Measurements from ENCODE around the gene PRR33.

The PRR33 gene

GRCh38 chr11:1919391-1920127, 27.9 kb upstream of the PRR33 start, which contains the start of gene TNNT3:
TNNT3 (plus strand) TSS chr11:1919703; CDS start chr11:1922875, 3,172 bp downstream.
- no peak within 1 kb of the TSS for H3K4me3 ChIP-seq (ENCODE audit: low read length)
- no peaks in the 10 kb centered on the region for H3K36me3 ChIP-seq (ENCODE audit: insufficient read depth, low read length)
- H3K9ac ChIP-seq (ENCODE audit: low read depth, low read length), result no peak within 1 kb of the TSS
- H3K4me1 ChIP-seq (ENCODE audit: control insufficient read depth, insufficient read depth, low read length), result peaks cover 28% of the 10 kb centered on the region
- H3K27me3 ChIP-seq (ENCODE audit: control insufficient read depth, insufficient read depth, low read length), result no peaks in the 10 kb centered on the region
- no peak within 1 kb of the TSS for H3K4me2 ChIP-seq (ENCODE audit: low read length)
- no peaks in the 10 kb centered on the region for H3K9me3 ChIP-seq (replicated peaks; ENCODE audit: low read length)

GRCh38 chr11:1918436-1919315, 27.0 kb upstream of the PRR33 start:
- Histone ChIP-seq H3K4me2 (ENCODE audit: low read length) (no peak overlapping the region), H3K9me3 (replicated peaks; ENCODE audit: low read length) (no peaks in the 10 kb centered on the region), H3K27me3 (ENCODE audit: control insufficient read depth, insufficient read depth, low read length) (peaks cover 4% of the 10 kb centered on the region), H3K4me1 (ENCODE audit: control insufficient read depth, insufficient read depth, low read length) (peaks cover 28% of the 10 kb centered on the region), H3K9ac (ENCODE audit: low read depth, low read length) (no peak overlapping the region), H3K4me3 (ENCODE audit: low read length) (no peak overlapping the region), H3K36me3 (ENCODE audit: insufficient read depth, low read length) (no peaks in the 10 kb centered on the region)

GRCh38 chr11:1917523-1918435, 26.1 kb upstream of the PRR33 start:
- H3K4me2 ChIP-seq (ENCODE audit: low read length), result no peak overlapping the region
- H3K4me3 ChIP-seq (ENCODE audit: low read length), result no peak overlapping the region
- H3K36me3 ChIP-seq (ENCODE audit: insufficient read depth, low read length), result no peaks in the 10 kb centered on the region
- no peak overlapping the region for H3K9ac ChIP-seq (ENCODE audit: low read depth, low read length)
- H3K9me3 ChIP-seq (replicated peaks; ENCODE audit: low read length), result no peaks in the 10 kb centered on the region
- peaks cover 8% of the 10 kb centered on the region for H3K27me3 ChIP-seq (ENCODE audit: control insufficient read depth, insufficient read depth, low read length)
- H3K4me1 ChIP-seq (ENCODE audit: control insufficient read depth, insufficient read depth, low read length), result peaks cover 28% of the 10 kb centered on the region

- Histone ChIP-seq H3K27me3 (ENCODE audit: control insufficient read depth, insufficient read depth, low read length) (peaks cover 8% of the 10 kb centered on the region), H3K4me2 (ENCODE audit: low read length) (no peak overlapping the region), H3K36me3 (ENCODE audit: insufficient read depth, low read length) (no peaks in the 10 kb centered on the region), H3K9ac (ENCODE audit: low read depth, low read length) (no peak overlapping the region), H3K4me3 (ENCODE audit: low read length) (no peak overlapping the region), H3K4me1 (ENCODE audit: control insufficient read depth, insufficient read depth, low read length) (peaks cover 28% of the 10 kb centered on the region), H3K9me3 (replicated peaks; ENCODE audit: low read length) (no peaks in the 10 kb centered on the region)
Observed at GRCh38 chr11:1916986-1917522, 25.4 kb upstream of the PRR33 start.

GRCh38 chr11:1916132-1916985, 24.7 kb upstream of the PRR33 start:
- H3K9me3 ChIP-seq (replicated peaks; ENCODE audit: low read length), result no peaks in the 10 kb centered on the region
- peaks cover 8% of the 10 kb centered on the region for H3K27me3 ChIP-seq (ENCODE audit: control insufficient read depth, insufficient read depth, low read length)
- no peak overlapping the region for H3K4me3 ChIP-seq (ENCODE audit: low read length)
- H3K36me3 ChIP-seq (ENCODE audit: insufficient read depth, low read length), result no peaks in the 10 kb centered on the region
- no peak overlapping the region for H3K9ac ChIP-seq (ENCODE audit: low read depth, low read length)
- H3K4me2 ChIP-seq (ENCODE audit: low read length), result no peak overlapping the region
- H3K4me1 ChIP-seq (ENCODE audit: control insufficient read depth, insufficient read depth, low read length), result peaks cover 22% of the 10 kb centered on the region

- H3K9me3 ChIP-seq (replicated peaks; ENCODE audit: low read length), result no peaks in the 10 kb centered on the region
- peaks cover 8% of the 10 kb centered on the region for H3K27me3 ChIP-seq (ENCODE audit: control insufficient read depth, insufficient read depth, low read length)
Observed at GRCh38 chr11:1915795-1916131, 24.1 kb upstream of the PRR33 start.

GRCh38 chr11:1913271-1914060, 21.8 kb upstream of the PRR33 start:
- H3K4me2 ChIP-seq (ENCODE audit: low read length), result no peak overlapping the region
- H3K9me3 ChIP-seq (replicated peaks; ENCODE audit: low read length), result no peaks in the 10 kb centered on the region
- peaks cover 17% of the 10 kb centered on the region for H3K4me1 ChIP-seq (ENCODE audit: control insufficient read depth, insufficient read depth, low read length)
- no peak overlapping the region for H3K4me3 ChIP-seq (ENCODE audit: low read length)
- H3K9ac ChIP-seq (ENCODE audit: low read depth, low read length), result no peak overlapping the region
- H3K36me3 ChIP-seq (ENCODE audit: insufficient read depth, low read length), result no peaks in the 10 kb centered on the region
- H3K27me3 ChIP-seq (ENCODE audit: control insufficient read depth, insufficient read depth, low read length), result peaks cover 12% of the 10 kb centered on the region

More at GRCh38 chr11:1915795-1916131, 24.1 kb upstream of the PRR33 start:
- Histone ChIP-seq H3K4me2 (ENCODE audit: low read length) (no peak overlapping the region), H3K36me3 (ENCODE audit: insufficient read depth, low read length) (no peaks in the 10 kb centered on the region), H3K4me1 (ENCODE audit: control insufficient read depth, insufficient read depth, low read length) (peaks cover 17% of the 10 kb centered on the region), H3K4me3 (ENCODE audit: low read length) (no peak overlapping the region), H3K9ac (ENCODE audit: low read depth, low read length) (no peak overlapping the region)

GRCh38 chr11:1912289-1912878, 20.7 kb upstream of the PRR33 start:
- Histone ChIP-seq H3K4me2 (ENCODE audit: low read length) (no peak overlapping the region), H3K9ac (ENCODE audit: low read depth, low read length) (no peak overlapping the region), H3K9me3 (replicated peaks; ENCODE audit: low read length) (no peaks in the 10 kb centered on the region), H3K27me3 (ENCODE audit: control insufficient read depth, insufficient read depth, low read length) (peaks cover 19% of the 10 kb centered on the region), H3K36me3 (ENCODE audit: insufficient read depth, low read length) (no peaks in the 10 kb centered on the region), H3K4me1 (ENCODE audit: control insufficient read depth, insufficient read depth, low read length) (peaks cover 11% of the 10 kb centered on the region), H3K4me3 (ENCODE audit: low read length) (no peak overlapping the region)

- peaks cover 35% of the 10 kb centered on the region for H3K27me3 ChIP-seq (ENCODE audit: control insufficient read depth, insufficient read depth, low read length)
- no peak overlapping the region for H3K4me3 ChIP-seq (ENCODE audit: low read length)
- H3K4me1 ChIP-seq (ENCODE audit: control insufficient read depth, insufficient read depth, low read length), result no peaks in the 10 kb centered on the region
- no peaks in the 10 kb centered on the region for H3K9me3 ChIP-seq (replicated peaks; ENCODE audit: low read length)
- H3K4me2 ChIP-seq (ENCODE audit: low read length), result no peak overlapping the region
- no peaks in the 10 kb centered on the region for H3K36me3 ChIP-seq (ENCODE audit: insufficient read depth, low read length)
- no peak overlapping the region for H3K9ac ChIP-seq (ENCODE audit: low read depth, low read length)
Observed at GRCh38 chr11:1909524-1909923, 17.8 kb upstream of the PRR33 start.

Measured in skeletal muscle satellite cell (primary cell).